SK-N-SH treated with all-trans-retinoic acid at 6 μM for 48 hours (cell line): ENCODE measurements around the gene DCAF6.

Experiments
- ATAC-seq: fragments of 200-7000 bp; cut with Tn5 transposase; 3 replicates; pipeline ENCODE4 v1.9.1; 2020; ENCODE audit warnings: mild to moderate bottlenecking, moderate library complexity
- ARNTL ChIP-seq: fragments of 450-650 bp; formaldehyde crosslinking; IDR thresholded peaks from 2 replicates; pipeline ENCODE4 v1.5.0; 2020; ENCODE audit warnings: low read depth, mild to moderate bottlenecking, moderate library complexity, borderline replicate concordance
- BACH2 ChIP-seq: fragments of 250-450 bp; sonication (Bioruptor Pico); IDR thresholded peaks from 2 replicates; pipeline ENCODE4 v1.9.0; 2021; ENCODE audit warnings: mild to moderate bottlenecking, borderline replicate concordance
- CSDC2 ChIP-seq: fragments of 250-450 bp; sonication (Bioruptor Pico); IDR thresholded peaks from 2 replicates; pipeline ENCODE4 v1.5.0; 2020; ENCODE audit warnings: mild to moderate bottlenecking, moderate library complexity
- ESRRG ChIP-seq: fragments of 250-450 bp; sonication (Bioruptor Pico); IDR thresholded peaks from 2 replicates; pipeline ENCODE4 v1.6.1; 2021; ENCODE audit warnings: mild to moderate bottlenecking
- GLIS3 ChIP-seq: fragments of 250-450 bp; sonication (Bioruptor Pico); IDR thresholded peaks from 2 replicates; pipeline ENCODE4 v1.5.0; 2020; ENCODE audit warnings: mild to moderate bottlenecking, moderate library complexity
- ISL1 ChIP-seq: fragments of 250-450 bp; sonication (Bioruptor Pico); IDR thresholded peaks from 2 replicates; pipeline ENCODE4 v2.1.2; 2022; ENCODE audit warnings: mild to moderate bottlenecking, moderate library complexity
- OSR1 ChIP-seq: fragments of 250-450 bp; sonication (Bioruptor Pico); IDR thresholded peaks from 2 replicates; pipeline ENCODE4 v1.8.0; 2022; ENCODE audit warnings: moderate library complexity, mild to moderate bottlenecking, inconsistent platforms
- PPARA ChIP-seq: fragments of 250-450 bp; sonication (Bioruptor Pico); IDR thresholded peaks from 2 replicates; pipeline ENCODE4 v1.5.0; 2020; ENCODE audit warnings: mild to moderate bottlenecking, borderline replicate concordance
- RARB ChIP-seq: fragments of 250-450 bp; sonication (Bioruptor Pico); IDR thresholded peaks from 2 replicates; pipeline ENCODE4 v1.8.0; 2021; ENCODE audit warnings: mild to moderate bottlenecking, moderate library complexity
- SNAI2 ChIP-seq: fragments of 250-450 bp; sonication (Bioruptor Pico); IDR thresholded peaks from 2 replicates; pipeline ENCODE4 v1.5.0; 2020; ENCODE audit warnings: mild to moderate bottlenecking, moderate library complexity
- TCF4 ChIP-seq: fragments of 250-450 bp; sonication (Bioruptor Pico); IDR thresholded peaks from 2 replicates; pipeline ENCODE4 v1.8.0; 2021; ENCODE audit warnings: mild to moderate bottlenecking, moderate library complexity, borderline replicate concordance
- TOX ChIP-seq: fragments of 250-450 bp; sonication (Bioruptor Pico); IDR thresholded peaks from 2 replicates; pipeline ENCODE4 v1.8.0; 2021; ENCODE audit warnings: mild to moderate bottlenecking, moderate library complexity, borderline replicate concordance
- ZC3H10 ChIP-seq: fragments of 250-450 bp; sonication (Bioruptor Pico); IDR thresholded peaks from 2 replicates; pipeline ENCODE4 v1.5.1; 2021; ENCODE audit warnings: mild to moderate bottlenecking, moderate library complexity
- ZFP3 ChIP-seq: fragments of 250-450 bp; sonication (Bioruptor Pico); IDR thresholded peaks from 2 replicates; pipeline ENCODE4 v1.5.0; 2020; ENCODE audit warnings: mild to moderate bottlenecking, moderate library complexity
- ZFP30 ChIP-seq: fragments of 450-650 bp; formaldehyde crosslinking; IDR thresholded peaks from 2 replicates; pipeline ENCODE4 v1.5.0; 2022; ENCODE audit warnings: mild to moderate bottlenecking, moderate library complexity
- ZNF565 ChIP-seq: fragments of 450-650 bp; formaldehyde crosslinking; conservative IDR thresholded peaks from 2 replicates; pipeline ENCODE4 v1.5.0; 2020; ENCODE audit warnings: low read depth, mild to moderate bottlenecking, moderate library complexity
- ZNF70 ChIP-seq: fragments of 450-650 bp; formaldehyde crosslinking; IDR thresholded peaks from 2 replicates; pipeline ENCODE4 v1.5.0; 2020; ENCODE audit warnings: mild to moderate bottlenecking, moderate library complexity
- ZNF8 ChIP-seq: fragments of 450-650 bp; formaldehyde crosslinking; IDR thresholded peaks from 2 replicates; pipeline ENCODE4 v1.5.0; 2020; ENCODE audit warnings: mild to moderate bottlenecking, moderate library complexity
- TF ChIP-seq, protein P1 (sequence below): fragments of 250-450 bp; sonication (Bioruptor Pico); IDR thresholded peaks from 2 replicates; pipeline ENCODE4 v1.8.0; 2020; ENCODE audit warnings: mild to moderate bottlenecking, moderate library complexity, borderline replicate concordance
- TF ChIP-seq, protein P2 (sequence below): fragments of 250-450 bp; sonication (Bioruptor Pico); IDR thresholded peaks from 2 replicates; pipeline ENCODE4 v1.8.0; 2021; ENCODE audit warnings: low read depth, mild to moderate bottlenecking, moderate library complexity, borderline replicate concordance
- TF ChIP-seq, protein P3 (sequence below): fragments of 250-450 bp; sonication (Bioruptor Pico); IDR thresholded peaks from 2 replicates; pipeline ENCODE4 v1.5.1; 2021; ENCODE audit warnings: mild to moderate bottlenecking, moderate library complexity
- TF ChIP-seq, protein P4 (sequence below): fragments of 250-450 bp; sonication (Bioruptor Pico); IDR thresholded peaks from 2 replicates; pipeline ENCODE4 v1.5.0; 2020; ENCODE audit warnings: mild to moderate bottlenecking, moderate library complexity
- TF ChIP-seq, protein P5 (sequence below): fragments of 250-450 bp; sonication (Bioruptor Pico); IDR thresholded peaks from 2 replicates; pipeline ENCODE4 v1.5.1; 2020; ENCODE audit warnings: low read depth, mild to moderate bottlenecking, moderate library complexity

Gene DCAF6

DNA sequence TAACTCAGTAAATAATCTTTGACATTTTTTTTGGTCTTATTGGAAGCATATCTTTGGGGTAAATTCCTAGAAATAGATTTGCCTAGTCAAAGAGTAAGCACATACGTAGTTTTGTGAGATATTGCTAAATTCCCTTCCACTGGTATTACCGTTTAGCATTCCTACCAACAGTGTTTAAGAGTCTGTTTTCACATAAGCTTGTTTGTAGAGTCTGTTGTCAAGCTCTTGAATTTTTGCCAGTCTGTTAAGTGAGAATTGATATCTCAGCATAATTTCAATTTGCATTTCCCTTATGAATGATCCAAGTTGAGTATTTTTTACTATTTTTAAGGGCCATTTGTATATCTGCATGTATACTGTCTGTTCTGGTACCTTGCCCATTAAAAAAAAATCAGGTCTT is 37.3 kb downstream of the DCAF6 start:
- no peak for ATAC-seq
- TF ChIP-seq ARNTL (no peak), ZC3H10 (CRISPR knock-in tag) (no peak)

DNA sequence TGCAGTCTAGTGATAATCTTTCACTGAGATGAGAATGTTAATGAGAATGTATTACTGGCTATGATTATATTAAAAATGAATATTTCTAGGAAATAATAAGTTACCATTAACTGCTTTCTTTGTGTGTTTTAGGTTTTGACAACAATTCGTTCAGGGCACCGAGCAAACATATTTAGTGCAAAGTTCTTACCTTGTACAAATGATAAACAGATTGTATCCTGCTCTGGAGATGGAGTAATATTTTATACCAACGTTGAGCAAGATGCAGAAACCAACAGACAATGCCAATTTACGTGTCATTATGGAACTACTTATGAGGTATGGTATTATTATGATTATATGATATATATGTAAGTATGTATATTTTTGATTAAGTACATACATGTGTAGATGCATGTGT is 38.2 kb downstream of the DCAF6 start:
- ATAC-seq = no peak
- TF ChIP-seq OSR1 = no peak
- no peak for TF ChIP-seq ARNTL
- no peak for TF ChIP-seq GLIS3 (CRISPR knock-in tag)
- no peak for TF ChIP-seq BACH2

DNA sequence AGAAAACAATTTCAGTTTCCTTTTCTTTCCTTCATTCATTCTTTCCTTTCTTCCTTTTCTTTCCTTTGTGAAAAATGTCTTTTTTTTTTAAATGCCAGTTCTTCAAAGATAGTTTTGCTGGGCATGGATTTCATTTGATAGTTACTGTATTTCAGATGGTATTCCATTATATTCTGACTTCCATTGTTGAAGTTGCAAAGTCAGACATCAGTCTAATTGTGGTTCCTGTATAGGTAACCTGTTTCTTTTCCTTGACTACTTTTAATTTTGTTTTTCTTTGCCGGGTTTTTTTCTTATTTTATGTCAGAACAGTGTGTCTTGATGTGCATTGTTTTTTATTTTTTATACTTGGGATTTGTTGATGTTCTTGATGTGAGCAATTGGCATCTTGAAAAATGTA is 40.8 kb downstream of the DCAF6 start:
- TF ChIP-seq ZFP30 (CRISPR knock-in tag) = no peak
- TF ChIP-seq CSDC2 = no peak
- TF ChIP-seq, protein P1, sequence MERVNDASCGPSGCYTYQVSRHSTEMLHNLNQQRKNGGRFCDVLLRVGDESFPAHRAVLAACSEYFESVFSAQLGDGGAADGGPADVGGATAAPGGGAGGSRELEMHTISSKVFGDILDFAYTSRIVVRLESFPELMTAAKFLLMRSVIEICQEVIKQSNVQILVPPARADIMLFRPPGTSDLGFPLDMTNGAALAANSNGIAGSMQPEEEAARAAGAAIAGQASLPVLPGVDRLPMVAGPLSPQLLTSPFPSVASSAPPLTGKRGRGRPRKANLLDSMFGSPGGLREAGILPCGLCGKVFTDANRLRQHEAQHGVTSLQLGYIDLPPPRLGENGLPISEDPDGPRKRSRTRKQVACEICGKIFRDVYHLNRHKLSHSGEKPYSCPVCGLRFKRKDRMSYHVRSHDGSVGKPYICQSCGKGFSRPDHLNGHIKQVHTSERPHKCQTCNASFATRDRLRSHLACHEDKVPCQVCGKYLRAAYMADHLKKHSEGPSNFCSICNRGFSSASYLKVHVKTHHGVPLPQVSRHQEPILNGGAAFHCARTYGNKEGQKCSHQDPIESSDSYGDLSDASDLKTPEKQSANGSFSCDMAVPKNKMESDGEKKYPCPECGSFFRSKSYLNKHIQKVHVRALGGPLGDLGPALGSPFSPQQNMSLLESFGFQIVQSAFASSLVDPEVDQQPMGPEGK (CRISPR knock-in tag) = no peak
- TF ChIP-seq, protein P2, sequence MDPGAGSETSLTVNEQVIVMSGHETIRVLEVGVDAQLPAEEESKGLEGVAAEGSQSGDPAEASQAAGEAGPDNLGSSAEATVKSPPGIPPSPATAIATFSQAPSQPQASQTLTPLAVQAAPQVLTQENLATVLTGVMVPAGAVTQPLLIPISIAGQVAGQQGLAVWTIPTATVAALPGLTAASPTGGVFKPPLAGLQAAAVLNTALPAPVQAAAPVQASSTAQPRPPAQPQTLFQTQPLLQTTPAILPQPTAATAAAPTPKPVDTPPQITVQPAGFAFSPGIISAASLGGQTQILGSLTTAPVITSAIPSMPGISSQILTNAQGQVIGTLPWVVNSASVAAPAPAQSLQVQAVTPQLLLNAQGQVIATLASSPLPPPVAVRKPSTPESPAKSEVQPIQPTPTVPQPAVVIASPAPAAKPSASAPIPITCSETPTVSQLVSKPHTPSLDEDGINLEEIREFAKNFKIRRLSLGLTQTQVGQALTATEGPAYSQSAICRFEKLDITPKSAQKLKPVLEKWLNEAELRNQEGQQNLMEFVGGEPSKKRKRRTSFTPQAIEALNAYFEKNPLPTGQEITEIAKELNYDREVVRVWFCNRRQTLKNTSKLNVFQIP (CRISPR knock-in tag) = no peak
- no peak for TF ChIP-seq SNAI2 (CRISPR knock-in tag)
- TF ChIP-seq, protein P3, sequence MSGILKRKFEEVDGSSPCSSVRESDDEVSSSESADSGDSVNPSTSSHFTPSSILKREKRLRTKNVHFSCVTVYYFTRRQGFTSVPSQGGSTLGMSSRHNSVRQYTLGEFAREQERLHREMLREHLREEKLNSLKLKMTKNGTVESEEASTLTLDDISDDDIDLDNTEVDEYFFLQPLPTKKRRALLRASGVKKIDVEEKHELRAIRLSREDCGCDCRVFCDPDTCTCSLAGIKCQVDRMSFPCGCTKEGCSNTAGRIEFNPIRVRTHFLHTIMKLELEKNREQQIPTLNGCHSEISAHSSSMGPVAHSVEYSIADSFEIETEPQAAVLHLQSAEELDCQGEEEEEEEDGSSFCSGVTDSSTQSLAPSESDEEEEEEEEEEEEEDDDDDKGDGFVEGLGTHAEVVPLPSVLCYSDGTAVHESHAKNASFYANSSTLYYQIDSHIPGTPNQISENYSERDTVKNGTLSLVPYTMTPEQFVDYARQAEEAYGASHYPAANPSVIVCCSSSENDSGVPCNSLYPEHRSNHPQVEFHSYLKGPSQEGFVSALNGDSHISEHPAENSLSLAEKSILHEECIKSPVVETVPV (CRISPR knock-in tag) = no peak
- TF ChIP-seq ESRRG (CRISPR knock-in tag) = no peak
- no peak for TF ChIP-seq PPARA (CRISPR knock-in tag)
- no peak for TF ChIP-seq ZNF8
- TF ChIP-seq RARB (CRISPR knock-in tag) = no peak
- TF ChIP-seq ISL1 (CRISPR knock-in tag) = no peak
- TF ChIP-seq, protein P4, sequence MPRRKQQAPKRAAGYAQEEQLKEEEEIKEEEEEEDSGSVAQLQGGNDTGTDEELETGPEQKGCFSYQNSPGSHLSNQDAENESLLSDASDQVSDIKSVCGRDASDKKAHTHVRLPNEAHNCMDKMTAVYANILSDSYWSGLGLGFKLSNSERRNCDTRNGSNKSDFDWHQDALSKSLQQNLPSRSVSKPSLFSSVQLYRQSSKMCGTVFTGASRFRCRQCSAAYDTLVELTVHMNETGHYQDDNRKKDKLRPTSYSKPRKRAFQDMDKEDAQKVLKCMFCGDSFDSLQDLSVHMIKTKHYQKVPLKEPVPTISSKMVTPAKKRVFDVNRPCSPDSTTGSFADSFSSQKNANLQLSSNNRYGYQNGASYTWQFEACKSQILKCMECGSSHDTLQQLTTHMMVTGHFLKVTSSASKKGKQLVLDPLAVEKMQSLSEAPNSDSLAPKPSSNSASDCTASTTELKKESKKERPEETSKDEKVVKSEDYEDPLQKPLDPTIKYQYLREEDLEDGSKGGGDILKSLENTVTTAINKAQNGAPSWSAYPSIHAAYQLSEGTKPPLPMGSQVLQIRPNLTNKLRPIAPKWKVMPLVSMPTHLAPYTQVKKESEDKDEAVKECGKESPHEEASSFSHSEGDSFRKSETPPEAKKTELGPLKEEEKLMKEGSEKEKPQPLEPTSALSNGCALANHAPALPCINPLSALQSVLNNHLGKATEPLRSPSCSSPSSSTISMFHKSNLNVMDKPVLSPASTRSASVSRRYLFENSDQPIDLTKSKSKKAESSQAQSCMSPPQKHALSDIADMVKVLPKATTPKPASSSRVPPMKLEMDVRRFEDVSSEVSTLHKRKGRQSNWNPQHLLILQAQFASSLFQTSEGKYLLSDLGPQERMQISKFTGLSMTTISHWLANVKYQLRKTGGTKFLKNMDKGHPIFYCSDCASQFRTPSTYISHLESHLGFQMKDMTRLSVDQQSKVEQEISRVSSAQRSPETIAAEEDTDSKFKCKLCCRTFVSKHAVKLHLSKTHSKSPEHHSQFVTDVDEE (CRISPR knock-in tag) = no peak
- no peak for TF ChIP-seq OSR1
- no peak for TF ChIP-seq ZNF70 (CRISPR knock-in tag)
- no peak for TF ChIP-seq ZC3H10 (CRISPR knock-in tag)
- TF ChIP-seq, protein P5, sequence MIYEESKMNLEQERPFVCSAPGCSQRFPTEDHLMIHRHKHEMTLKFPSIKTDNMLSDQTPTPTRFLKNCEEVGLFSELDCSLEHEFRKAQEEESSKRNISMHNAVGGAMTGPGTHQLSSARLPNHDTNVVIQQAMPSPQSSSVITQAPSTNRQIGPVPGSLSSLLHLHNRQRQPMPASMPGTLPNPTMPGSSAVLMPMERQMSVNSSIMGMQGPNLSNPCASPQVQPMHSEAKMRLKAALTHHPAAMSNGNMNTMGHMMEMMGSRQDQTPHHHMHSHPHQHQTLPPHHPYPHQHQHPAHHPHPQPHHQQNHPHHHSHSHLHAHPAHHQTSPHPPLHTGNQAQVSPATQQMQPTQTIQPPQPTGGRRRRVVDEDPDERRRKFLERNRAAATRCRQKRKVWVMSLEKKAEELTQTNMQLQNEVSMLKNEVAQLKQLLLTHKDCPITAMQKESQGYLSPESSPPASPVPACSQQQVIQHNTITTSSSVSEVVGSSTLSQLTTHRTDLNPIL (CRISPR knock-in tag) = no peak
- ATAC-seq = no peak

DNA sequence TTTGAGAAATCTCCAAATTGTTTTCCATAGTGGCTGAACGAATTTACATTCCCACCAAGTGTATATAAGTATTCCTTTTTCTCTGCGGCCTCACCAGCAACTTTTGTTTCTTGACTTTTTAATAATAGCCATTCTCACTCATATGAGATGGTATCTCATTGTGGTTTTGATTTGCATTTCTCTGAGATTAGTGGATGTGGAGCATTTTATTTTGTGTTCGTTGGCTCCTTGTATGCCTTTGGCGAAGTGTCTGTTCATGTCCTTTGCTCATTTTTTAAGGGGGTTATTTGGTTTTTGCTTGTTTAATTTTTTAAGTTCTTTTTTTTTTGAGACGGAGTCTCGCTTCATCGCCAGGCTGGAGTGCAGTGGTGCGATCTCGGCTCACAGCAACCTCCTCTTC is 45.5 kb downstream of the DCAF6 start:
- no peak for ATAC-seq
- no peak for TF ChIP-seq TOX
- TF ChIP-seq, protein P2 (CRISPR knock-in tag) = no peak
- TF ChIP-seq, protein P4 (CRISPR knock-in tag) = no peak
- no peak for TF ChIP-seq PPARA (CRISPR knock-in tag)
- TF ChIP-seq, protein P5 (CRISPR knock-in tag) = no peak
- TF ChIP-seq ZNF565 (CRISPR knock-in tag) = no peak
- no peak for TF ChIP-seq TCF4
- no peak for TF ChIP-seq ZFP3 (CRISPR knock-in tag)
- TF ChIP-seq ZNF70 (CRISPR knock-in tag) = no peak
- TF ChIP-seq BACH2 = no peak
